Head of caudate nucleus (tissue), 42 donors: Measurements from ENCODE around the gene SH3PXD2B.
"Not testable (repeated sequence)": the region's sequence is repeated elsewhere in the genome, so short reads cannot be mapped to it uniquely, and the experiment has no call there.

ENCODE experiments used
- DNase-seq, 42 donors: peaks; one replicate each; pipeline versions ENCODE4 v3.0.0 to v3.0.0-alpha.2; 2020 to 2021; ENCODE audit warnings: mixed read lengths in 7 of 42
- intact Hi-C: fragments of 100-400 bp; cut with DNase I; formaldehyde crosslinking; loops from one replicate; pipeline ENCODE4 v1.15.0; 2022

SH3PXD2B gene

DNA sequence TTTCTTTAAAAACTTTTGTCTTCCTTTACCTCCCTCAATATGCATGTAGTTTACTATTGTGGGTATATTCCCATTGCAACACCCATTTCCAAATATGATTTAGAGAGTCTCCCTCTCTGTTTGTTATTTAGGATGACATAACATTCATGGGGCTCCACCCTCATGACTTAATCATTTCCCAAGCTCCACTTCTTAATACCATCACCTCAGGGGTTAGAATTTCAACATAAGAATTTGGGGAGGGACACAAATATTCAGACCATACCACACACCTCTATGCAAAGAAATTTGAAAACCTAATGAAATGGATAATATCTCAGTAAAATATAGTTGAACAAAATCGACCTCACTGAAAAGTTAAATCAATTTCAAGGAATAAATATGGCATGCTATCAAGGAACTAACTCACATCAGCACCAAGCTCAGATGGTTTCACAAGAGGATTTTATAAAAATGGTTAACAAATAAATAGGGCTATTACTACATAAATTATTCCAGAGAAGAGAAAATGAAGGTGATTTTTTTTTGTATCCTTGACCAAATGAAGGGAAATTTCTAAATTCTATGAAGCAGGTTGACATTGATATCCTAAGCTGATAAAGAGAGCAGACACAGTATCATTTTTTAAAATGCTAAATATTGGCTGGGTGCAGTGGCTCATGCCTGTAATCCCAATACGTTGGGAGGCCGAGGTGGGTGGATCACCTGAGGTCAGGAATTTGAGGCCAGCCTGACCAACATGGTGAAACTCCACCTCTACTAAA lies 150.6 kb downstream of the SH3PXD2B start:
- no peak for DNase-seq
- intact Hi-C loops: no loop called here

DNA sequence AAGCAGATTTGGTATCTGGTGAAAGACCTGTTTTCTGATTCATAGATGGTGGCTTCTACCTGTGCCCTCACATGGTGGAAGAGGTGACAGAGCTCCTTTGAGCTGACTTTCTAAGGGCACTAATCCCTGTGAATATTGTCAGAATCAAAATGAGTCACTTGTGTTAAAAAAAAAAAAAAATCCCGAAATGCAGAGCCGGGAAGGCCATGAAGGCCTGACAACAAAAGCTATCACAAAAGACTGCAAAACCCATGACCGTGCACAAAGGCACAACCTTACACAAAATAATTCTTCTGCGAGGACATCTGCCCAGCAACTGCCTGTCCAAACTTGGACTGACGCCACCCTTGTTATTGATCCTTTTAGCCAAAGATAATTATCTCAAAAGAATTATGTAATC lies 151.2 kb downstream of the SH3PXD2B start:
- intact Hi-C loops: no loop called here
- no peak for DNase-seq

DNA sequence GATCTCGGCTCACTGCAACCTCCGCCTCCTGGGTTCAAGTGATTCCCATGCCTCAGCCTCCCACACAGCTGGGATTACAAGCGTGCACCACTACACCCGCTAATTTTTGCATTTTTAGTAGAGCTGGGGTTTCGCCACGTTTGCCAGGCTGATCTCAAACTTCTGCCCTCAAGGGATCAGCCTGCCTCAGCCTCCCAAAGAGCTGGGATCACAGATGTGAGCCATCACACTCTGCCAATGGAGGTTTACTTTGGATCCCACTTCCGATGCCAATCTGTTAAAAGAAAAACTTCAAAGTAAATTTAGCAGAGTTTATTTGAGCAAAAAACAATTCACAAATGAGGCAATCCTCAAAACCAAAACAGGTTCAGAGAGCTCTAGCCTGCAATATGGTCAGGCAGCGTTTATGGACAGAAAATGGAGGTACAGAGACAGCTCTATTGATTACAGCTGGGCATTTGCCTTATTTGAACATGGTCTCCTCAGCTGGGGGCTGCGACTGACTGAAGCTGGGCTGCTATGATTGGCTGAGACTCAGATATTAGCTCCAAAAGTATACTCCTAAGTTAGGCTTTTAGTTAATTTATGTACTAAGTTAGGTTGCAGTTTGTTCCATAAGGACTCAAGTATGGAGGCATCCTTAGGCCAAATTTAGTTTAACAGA lies 152.1 kb downstream of the SH3PXD2B start:
- no peak for DNase-seq

DNA sequence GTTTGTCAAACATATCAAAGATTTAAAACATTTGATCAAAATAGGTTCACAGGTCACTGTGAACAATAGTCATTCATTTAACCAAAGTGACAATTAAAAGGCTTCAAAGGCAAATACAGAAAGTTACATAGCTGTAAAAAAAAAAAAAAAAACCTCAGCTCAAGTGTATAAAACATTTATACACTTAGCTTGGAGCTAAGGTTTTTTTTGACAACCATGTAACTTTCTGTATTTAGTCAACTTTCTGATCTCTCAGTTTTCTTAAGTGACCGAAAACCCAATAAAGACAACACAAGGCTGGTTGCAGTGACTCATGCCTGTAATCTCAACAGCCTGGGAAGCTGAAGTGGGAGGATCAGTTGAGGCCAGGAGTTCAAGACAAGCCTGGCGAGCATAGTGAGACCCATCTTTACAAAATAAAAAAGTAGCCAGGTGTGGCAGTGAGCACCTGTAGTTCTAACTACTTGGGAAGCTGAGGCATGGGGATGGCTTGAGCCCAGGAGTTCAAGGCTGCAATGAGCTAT lies 154.3 kb downstream of the SH3PXD2B start:
- intact Hi-C loops: no loop called here
- DNase-seq: no peak

More for the DNA sequence above, 152.1 kb downstream of the SH3PXD2B start:
- intact Hi-C loops: no loop called here

DNA sequence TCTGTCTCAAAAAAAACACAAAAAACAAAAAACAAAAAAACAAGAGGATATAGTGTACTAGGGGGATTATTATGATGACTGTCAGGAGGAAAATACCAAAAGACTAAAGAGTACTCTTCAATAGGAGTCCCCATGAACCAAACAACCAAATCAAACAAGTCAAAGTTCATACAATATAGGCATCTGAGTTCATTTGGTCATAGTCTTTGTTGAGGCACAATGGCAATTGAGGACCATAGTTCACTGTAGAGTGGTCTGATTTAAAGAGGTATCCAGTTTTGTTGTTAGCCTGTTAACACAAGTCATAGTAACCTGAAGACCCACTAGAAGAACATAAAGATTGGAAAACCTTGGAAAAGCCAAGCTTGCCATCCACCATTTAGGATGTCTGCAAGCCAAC lies 159.5 kb downstream of the SH3PXD2B start:
- DNase-seq: peak in 1 of 42 donors; percentile 9
- intact Hi-C loops: loop anchor here (5.0 kb wide), 1 partner anchor 188 kb away; no protein-coding TSS in a partner anchor

DNA sequence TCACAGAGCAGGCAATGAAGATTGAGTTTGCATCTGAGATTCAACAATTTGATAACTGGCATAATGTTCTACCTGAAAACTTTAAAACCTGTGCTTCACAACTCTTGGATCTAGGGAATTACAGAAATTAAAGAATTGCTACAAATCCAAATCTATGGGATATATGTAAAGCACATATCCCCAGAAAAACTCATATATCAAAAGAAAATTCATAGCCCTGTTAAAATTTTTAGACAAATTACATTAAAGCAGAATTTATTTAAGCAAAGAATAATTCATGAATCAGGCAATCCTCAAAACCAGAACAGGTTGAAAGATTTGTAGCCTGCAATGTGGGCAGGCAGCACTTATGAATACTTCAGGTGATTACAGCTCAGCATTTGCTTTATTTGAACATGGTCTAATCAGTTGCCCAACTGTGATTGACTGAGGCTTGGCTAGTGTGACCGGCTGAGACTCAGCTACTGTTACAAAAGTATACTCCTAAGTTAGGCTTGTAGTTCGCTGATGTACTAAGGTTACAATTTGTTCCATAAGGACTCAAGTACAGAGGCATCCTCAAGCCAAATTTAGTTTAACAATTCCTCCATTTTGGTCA lies 160.5 kb downstream of the SH3PXD2B start:
- DNase-seq: peak in 1 of 42 donors; percentile 13
- intact Hi-C loops: loop anchor here (5.0 kb wide), 1 partner anchor 187 kb away; no protein-coding TSS in a partner anchor

DNA sequence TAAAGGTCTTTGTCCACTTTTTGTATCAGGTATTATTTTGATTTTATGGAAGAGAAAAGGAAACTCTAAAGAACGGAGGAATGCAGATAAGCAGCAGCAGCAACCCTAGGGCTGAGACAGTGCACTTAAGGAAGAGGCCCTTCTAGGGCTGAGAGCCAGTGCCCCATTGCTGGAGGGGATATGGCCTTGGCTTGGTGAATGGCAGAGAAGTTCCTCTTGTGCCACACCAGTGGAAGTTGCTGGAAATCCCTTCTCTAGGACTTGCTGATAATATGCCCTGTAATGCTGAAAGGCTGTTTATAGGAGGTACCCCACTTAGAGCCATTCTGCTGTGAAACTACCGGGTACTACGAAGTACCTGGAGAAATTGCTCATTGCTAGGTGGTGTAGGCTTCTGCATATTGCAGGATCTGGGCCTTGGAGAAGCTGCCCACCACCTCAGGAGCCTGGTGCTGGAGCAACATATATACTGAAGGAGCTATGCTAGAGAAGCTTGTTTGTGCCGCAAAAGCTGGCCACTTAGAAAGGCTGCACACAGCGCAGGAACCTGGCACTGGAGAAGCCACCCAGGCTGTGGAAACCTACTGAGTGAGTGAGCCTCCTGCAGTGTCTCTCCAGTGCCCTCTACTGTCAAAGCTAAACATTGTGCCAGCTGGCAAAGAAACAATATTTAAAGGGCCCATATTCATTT lies 161.1 kb downstream of the SH3PXD2B start:
- intact Hi-C loops: loop anchor here (5.0 kb wide), 1 partner anchor 186 kb away; no protein-coding TSS in a partner anchor
- peak; percentile 43 to 90 (median 74) for DNase-seq

DNA sequence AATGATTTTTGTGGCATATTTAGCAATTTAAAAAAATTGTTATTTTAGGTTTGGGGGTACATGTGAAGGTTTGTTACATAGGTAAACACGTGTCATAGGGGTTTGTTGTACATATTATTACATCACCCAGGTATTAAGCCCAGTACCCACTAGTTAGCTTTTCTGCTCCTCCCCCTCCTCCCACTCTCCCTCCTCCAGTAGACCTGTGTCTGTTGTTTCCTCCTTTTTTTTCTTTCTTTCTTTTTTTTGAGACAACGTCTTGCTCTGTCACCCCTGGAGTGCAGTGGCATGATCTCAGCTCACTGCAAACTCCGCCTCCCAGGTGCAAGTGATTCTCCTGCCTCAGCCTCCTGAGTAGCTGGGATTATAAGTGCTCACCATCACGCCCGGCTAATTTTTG lies 162.5 kb downstream of the SH3PXD2B start:
- DNase-seq: peak in 2 of 42 donors; percentile 0 to 4
- intact Hi-C loops: loop anchor here (5.0 kb wide), 1 partner anchor 185 kb away; no protein-coding TSS in a partner anchor

DNA sequence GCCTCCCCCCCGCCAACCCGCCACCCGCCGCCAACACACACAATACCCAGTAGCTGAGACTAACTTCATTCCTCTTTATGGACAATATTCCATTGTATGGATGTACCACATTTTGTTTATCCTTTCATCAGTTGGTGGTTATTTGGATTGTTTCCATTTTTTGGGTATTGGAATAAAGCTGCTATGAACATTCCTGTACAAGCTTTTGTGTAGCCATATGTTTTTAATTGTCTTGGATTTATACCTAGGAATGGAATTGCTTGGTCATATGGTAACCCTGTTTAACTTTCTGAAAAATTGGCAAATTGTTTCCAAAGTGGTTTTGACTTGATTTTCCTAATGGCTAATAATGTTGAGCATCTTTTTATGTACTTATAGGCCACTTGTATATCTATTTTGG lies 165.9 kb downstream of the SH3PXD2B start:
- intact Hi-C loops: loop anchor here (10.0 kb wide), 1 partner anchor 166 kb away; the partner anchor contains the start of gene SH3PXD2B
- no peak for DNase-seq

DNA sequence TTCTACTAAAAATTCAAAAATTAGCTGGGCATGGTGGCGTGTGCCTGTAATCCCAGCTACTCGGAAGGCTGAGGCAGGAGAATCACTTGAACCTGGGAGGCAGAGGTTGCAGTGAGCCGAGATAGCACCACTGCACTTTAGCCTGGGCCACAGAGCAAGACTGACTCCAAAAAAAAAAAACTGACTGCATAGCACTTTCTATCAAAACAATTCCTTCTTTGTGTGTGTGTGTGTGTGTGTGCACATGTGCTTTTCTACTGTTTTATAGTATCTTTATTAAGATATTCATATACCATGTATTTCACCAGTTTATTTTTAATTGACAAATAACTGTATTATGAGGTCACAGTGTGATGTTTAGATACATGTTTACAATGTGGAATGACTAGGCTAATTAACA lies 167.2 kb downstream of the SH3PXD2B start:
- intact Hi-C loops: loop anchor here (10.0 kb wide), 1 partner anchor 168 kb away; the partner anchor contains the start of gene SH3PXD2B
- DNase-seq: not testable (repeated sequence)

DNA sequence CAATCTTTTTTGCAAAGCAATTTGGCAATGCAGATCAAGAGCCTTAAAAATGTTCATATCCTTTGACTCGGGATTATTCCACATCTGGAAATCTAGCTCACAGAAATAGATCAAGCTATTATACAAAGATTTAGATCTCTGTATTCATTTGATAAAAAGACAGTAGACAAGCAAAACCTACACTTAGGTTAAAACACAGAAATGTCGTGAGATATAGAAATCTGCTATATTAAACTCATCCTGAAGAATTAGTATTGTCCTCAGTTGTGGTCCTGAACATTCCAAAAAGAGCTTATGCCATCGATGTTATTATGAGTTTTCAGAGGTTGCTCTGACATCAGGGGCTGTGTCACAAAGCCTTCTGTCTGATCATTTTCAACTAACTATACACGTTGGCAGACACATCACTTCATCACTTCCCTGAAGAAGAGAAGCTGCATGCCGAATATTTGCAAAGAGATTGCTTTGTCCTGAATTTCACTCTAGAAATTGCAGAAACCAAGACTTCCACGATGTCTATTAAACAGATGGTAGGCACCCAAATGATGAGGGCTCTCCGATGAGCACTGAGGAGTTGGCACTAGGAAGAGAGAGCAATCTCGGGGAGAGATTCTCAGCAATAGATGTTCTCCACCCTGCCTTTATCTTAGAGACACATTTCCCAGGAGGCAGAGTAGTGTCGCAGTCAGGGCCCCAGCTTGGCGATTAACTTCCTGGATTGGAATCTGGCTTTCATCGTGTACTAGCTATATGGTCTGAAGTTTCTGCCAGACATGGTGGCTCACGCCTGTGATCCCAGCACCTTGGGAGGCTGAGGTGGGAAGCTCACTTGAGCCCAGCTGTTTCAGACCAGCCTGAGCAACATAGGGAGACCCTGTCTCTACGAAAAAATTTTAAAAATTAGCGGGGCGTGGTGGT lies 168.8 kb downstream of the SH3PXD2B start:
- intact Hi-C loops: loop anchor here (10.0 kb wide), 1 partner anchor 169 kb away; the partner anchor contains the start of gene SH3PXD2B
- peak in 3 of 42 donors; percentile 5 to 27 (median 12) for DNase-seq

DNA sequence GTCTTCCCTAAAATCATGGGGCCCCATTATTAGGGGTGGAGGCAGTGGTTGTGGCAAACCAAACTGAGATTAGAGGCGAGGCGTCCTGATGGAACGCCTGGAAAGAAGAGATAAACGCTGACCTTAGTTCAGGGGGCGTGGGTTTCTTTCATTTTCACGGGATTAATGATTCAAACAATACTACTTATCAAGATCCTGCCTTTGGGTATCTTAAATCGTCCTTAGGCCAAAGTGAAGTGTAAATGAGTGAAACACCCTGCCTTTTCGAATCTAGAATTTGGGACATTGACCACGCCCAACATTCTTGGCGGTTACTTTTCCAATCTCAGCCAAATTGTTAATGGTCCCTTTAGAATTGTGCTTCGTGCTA lies 169.7 kb downstream of the SH3PXD2B start:
- no peak for DNase-seq
- intact Hi-C loops: loop anchor here (5.0 to 10.0 kb wide), 3 partner anchors 97 to 277 kb away; partner anchors contain the start of genes FBXW11, SH3PXD2B and STK10

DNA sequence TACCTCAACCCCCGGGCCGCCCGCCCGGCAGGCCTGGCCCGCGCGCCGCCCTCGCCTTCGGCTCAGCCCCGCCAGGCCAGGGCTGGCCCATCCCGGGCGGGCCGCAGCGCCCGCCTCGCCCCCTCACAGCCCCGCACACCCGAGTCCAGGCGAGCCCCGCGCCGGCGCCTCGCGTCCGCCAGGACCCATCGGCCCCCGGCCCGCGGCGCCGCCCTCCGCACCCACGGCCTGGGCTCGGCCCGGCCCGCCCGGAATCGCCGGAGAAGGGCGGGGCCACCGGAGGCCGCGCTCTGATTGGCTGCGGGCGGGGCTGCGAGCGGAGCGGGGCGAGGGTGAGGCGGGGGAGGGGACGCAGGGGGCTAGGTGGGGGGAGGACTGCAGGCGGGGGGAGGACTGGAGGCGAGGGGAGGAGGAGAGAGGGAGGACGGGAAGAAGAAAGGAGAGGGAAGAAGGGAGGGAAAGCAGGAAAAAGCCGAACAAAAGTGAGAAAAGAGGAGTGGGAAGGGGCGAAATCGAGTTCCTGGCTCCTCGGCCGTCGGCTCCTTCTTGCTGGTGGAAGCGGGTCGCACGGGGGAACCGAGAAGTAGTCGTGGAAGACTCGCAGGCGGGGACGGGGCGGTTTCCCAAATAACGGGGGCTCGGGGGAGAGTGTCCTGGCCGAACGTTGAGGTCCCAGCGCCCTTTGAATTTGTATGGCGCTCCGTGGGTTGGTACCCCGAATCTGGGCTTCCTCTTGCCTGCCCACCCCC lies 170.3 kb downstream of the SH3PXD2B start:
- intact Hi-C loops: loop anchor here (5.0 to 10.0 kb wide), 3 partner anchors 97 to 277 kb away; partner anchors contain the start of genes FBXW11, SH3PXD2B and STK10

DNA sequence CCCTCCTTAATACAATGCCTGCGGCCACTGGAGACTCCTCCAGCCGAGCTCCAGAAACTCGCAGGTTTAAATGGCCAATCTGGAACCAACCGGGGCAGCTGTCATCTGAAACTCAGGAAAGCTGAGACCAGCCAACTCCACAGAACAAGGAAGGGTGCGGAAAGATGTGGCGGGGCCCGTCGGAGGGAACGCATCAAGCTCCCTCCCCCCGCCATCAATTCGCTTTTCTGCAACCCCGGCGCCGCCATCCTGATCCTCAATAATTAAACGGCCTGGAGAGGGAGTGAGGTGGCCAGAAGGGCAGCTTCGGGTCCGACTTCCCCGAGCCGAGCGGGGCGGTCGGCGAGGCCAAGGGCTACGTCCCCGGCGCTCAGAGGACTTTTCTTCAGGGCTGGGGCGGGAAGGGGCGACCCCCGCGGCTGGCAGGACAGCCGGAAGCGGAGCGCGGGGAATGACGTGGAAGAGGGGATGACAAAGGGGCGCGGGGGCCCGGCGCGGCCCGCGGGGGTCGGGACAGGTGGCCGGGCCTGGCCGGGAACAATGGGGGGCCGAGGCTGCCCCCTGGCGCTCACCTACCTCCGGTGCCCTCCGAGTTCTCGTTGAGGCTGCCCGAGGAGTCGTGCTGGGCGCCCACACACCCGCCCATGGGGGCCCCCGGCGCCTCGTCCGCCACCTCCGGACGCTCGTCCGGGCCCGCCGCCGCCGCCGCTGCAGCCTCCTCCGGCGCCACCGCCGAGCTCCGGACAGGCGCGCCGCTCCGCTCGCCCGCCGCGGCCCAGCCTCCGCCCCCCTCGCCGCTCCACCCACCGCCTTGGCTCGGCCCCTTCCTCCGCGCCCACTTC lies 171.1 kb downstream of the SH3PXD2B start, which contains the start of gene UBTD2:
TSS of gene UBTD2 (minus strand) at position 745 of the 842 bp plus-strand sequence. CDS start at position 646, 99 bp downstream.
- peak; percentile 18 to 91 (median 78) for DNase-seq

More for the DNA sequence above, 170.3 kb downstream of the SH3PXD2B start:
- DNase-seq: peak; percentile 40 to 95 (median 89)

DNA sequence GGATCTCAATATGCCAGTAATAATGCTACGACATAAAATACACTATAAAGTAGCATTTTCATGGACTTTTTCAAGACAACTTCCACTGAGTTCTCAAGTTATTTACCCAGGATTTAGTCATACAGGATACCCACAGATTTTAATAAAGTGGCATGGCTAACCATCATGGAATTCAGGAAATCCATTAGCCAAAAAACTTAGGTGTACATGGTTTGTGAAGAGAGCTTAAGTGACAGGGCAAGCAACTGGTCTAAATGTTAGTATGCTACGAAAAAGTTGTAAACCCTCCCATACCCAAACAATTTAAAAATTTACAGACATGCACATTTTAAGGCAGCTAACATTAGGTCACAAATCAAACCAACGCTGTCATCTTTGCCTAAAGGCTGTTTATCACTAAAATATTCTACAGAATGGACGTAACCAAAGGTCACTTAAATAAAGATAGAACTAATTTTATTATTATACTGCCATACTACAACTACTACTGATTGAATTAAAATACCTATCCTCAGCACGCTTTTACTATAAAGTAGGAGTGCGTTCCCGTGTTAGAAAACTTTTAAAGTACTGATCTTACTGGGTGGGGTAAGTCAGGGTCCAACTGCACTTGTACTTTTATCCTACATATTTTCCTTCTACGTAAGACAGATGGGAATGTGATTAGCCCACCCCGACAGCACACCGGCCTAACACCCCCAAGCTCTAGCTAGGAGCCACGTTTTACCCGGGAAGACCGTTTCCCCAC lies 171.9 kb downstream of the SH3PXD2B start:
- intact Hi-C loops: loop anchor here (5.0 to 10.0 kb wide), 3 partner anchors 95 to 275 kb away; partner anchors contain the start of genes FBXW11, SH3PXD2B and STK10
- DNase-seq: no peak

More for the DNA sequence above, 171.1 kb downstream of the SH3PXD2B start, which contains the start of gene UBTD2:
- intact Hi-C loops: loop anchor here (5.0 to 10.0 kb wide), 3 partner anchors 96 to 276 kb away; partner anchors contain the start of genes FBXW11, SH3PXD2B and STK10
